ENCODE results near the gene RETREG2. TPM values are rescaled to one million over a fixed set of nuclear protein-coding genes. Genes with fewer than 3 reads are reported as not detected.

RETREG2 gene
- total RNA-seq, 1 experiment from 2014 or later: 106 TPM

- Histone ChIP-seq H3K4me3 (ENCODE audit: low read depth in 2 of 2, low read length in 2 of 2) (no peak overlapping the region), H3K4me1 (ENCODE audit: control insufficient read depth, insufficient read depth, low read length) (peaks cover 10% of the 10 kb centered on the region), H3K36me3 (ENCODE audit: control insufficient read depth, insufficient read depth, low read length) (peaks cover 5% of the 10 kb centered on the region; the same call in 1 of the 2 replicates), H3K27ac (ENCODE audit: low read length) (no peak overlapping the region; the same call in 1 of the 2 replicates), H3K9me3 (ENCODE audit: control insufficient read depth, insufficient read depth, low read depth, low read length) (no peaks in the 10 kb centered on the region), H3K27me3 (ENCODE audit: control insufficient read depth, insufficient read depth, low read length) (no peaks in the 10 kb centered on the region)
- TF ChIP-seq POLR2AphosphoS5 (IDR thresholded peaks at IDR 0.05; ENCODE audit: low read depth, low read length) (no peak), TCF7L2 (IDR thresholded peaks at IDR 0.05; ENCODE audit: low read depth, low read length) (no peak), CTCF (IDR thresholded peaks at IDR 0.05) (no peak), REST (IDR thresholded peaks at IDR 0.05; ENCODE audit: insufficient read depth in 1 of 2, low read depth in 2 of 2, low read length in 1 of 2) (no peak), SIN3A (IDR thresholded peaks at IDR 0.05; ENCODE audit: borderline replicate concordance, insufficient read depth, low read depth, low read length) (no peak)
- POLR2A ChIA-PET: no interaction called here
- DNase-seq (ENCODE audit: low read depth, low spot score) (no peak), ATAC-seq (no peak)
- intact Hi-C loops (cut with micrococcal nuclease; ENCODE audit: unreplicated experiment) (loop anchor here (10.0 kb wide), 1 partner anchor 55 kb away; the partner anchor contains the start of gene NHEJ1), in situ Hi-C loops (cut with HindIII; ENCODE audit: low pct_unique_long_range_greater_than_20kb, low sequenced_read_pairs) (no loop called here)
- no TSS peak for BruUV-seq (replicated peaks)
- CTCF ChIA-PET: no interaction called here
Measured at GRCh38 chr2:219219784-219220532, 41.9 kb downstream of the RETREG2 start.

- peaks cover 10% of the 10 kb centered on the region for H3K4me1 ChIP-seq (ENCODE audit: control insufficient read depth, insufficient read depth, low read length)
- intact Hi-C loops (cut with micrococcal nuclease; ENCODE audit: unreplicated experiment): no loop called here
- in situ Hi-C loops (cut with HindIII; ENCODE audit: low pct_unique_long_range_greater_than_20kb, low sequenced_read_pairs): no loop called here
- TF ChIP-seq TCF7L2 (IDR thresholded peaks at IDR 0.05; ENCODE audit: low read depth, low read length): no peak
- TF ChIP-seq SIN3A (IDR thresholded peaks at IDR 0.05; ENCODE audit: borderline replicate concordance, insufficient read depth, low read depth, low read length): no peak
- TF ChIP-seq POLR2AphosphoS5 (IDR thresholded peaks at IDR 0.05; ENCODE audit: low read depth, low read length): no peak
- TF ChIP-seq REST (IDR thresholded peaks at IDR 0.05; ENCODE audit: insufficient read depth in 1 of 2, low read depth in 2 of 2, low read length in 1 of 2): no peak
- TF ChIP-seq CTCF (IDR thresholded peaks at IDR 0.05): no peak
- H3K27ac ChIP-seq (ENCODE audit: low read length): no peak overlapping the region
- CTCF ChIA-PET: no interaction called here
- no TSS peak for BruUV-seq (replicated peaks)
- H3K27me3 ChIP-seq (ENCODE audit: control insufficient read depth, insufficient read depth, low read length): no peaks in the 10 kb centered on the region
- ATAC-seq (no peak), DNase-seq (ENCODE audit: low read depth, low spot score) (no peak)
- no peaks in the 10 kb centered on the region for H3K9me3 ChIP-seq (ENCODE audit: control insufficient read depth, insufficient read depth, low read depth, low read length)
- H3K4me3 ChIP-seq (ENCODE audit: low read depth in 2 of 2, low read length in 2 of 2): no peak overlapping the region
- POLR2A ChIA-PET: no interaction called here
- peaks cover 5% of the 10 kb centered on the region; the same call in 1 of the 2 replicates for H3K36me3 ChIP-seq (ENCODE audit: control insufficient read depth, insufficient read depth, low read length)
Measured at GRCh38 chr2:219220652-219221402, 42.8 kb downstream of the RETREG2 start.

All from Panc1 (cell line).